PC-9 (cell line): ENCODE data around the gene TBCE. TPM values are rescaled to one million over a fixed set of nuclear protein-coding genes. Genes with fewer than 3 reads are reported as not detected.

Experiments used
- BruUV-seq: library from RNA; stranded (reverse); fragments of 400-500 nt; replicated peaks from 2 replicates; lab custom pipeline; 2021; lab: Mats Ljungman, UMichigan
- CTCF ChIA-PET: fragments of 300-600 bp; sonication (Branson Sonifier 250); formaldehyde crosslinking; loops from one replicate; lab custom pipeline; 2022; ENCODE audit warnings: antibody characterized with exemption; lab: Charles Lee
- POLR2A ChIA-PET: fragments of 300-600 bp; sonication (Branson Sonifier 250); formaldehyde crosslinking; loops from one replicate; lab custom pipeline; 2022; ENCODE audit warnings: antibody characterized with exemption; ENCODE audit not compliant: unreplicated experiment; lab: Charles Lee
- DNase-seq, 2 experiments: peaks; one replicate each; pipeline versions ENCODE4 v3.0.0 to v3.0.0-alpha.2; 2015 to 2022; ENCODE audit warnings: mixed read lengths in 1 of 2
- H2AFZ ChIP-seq: fragments of 200-600 bp; sonication (generic); 2 replicates; pipeline ENCODE4 v1.8.1; 2017; ENCODE audit warnings: antibody characterized with exemption
- H3F3A ChIP-seq: fragments of 200-600 bp; sonication (generic); 2 replicates; pipeline ENCODE4 v1.8.1; 2017; ENCODE audit warnings: antibody characterized with exemption, mild to moderate bottlenecking, low read depth; ENCODE audit not compliant: insufficient read depth
- H3K27ac ChIP-seq: fragments of 200-600 bp; sonication (generic); 2 replicates; pipeline ENCODE4 v1.6.1; 2016; ENCODE audit warnings: mixed run types
- H3K27me3 ChIP-seq: fragments of 200-600 bp; sonication (generic); 2 replicates; pipeline ENCODE4 v1.6.1; 2016; ENCODE audit warnings: low read depth, mixed run types; ENCODE audit not compliant: insufficient read depth
- H3K36me3 ChIP-seq: fragments of 200-600 bp; sonication (generic); 2 replicates; pipeline ENCODE4 v1.6.1; 2016; ENCODE audit warnings: low read depth, mixed run types
- H3K4me1 ChIP-seq: fragments of 200-600 bp; sonication (generic); replicated peaks from 2 replicates; pipeline ENCODE4 v1.6.1; 2016; ENCODE audit warnings: mixed run types; ENCODE audit not compliant: insufficient read depth
- H3K4me2 ChIP-seq: fragments of 200-600 bp; sonication (generic); 2 replicates; pipeline ENCODE4 v1.6.1; 2017; ENCODE audit warnings: mixed run types
- H3K4me3 ChIP-seq: fragments of 200-600 bp; sonication (generic); 2 replicates; pipeline ENCODE4 v1.6.1; 2016; ENCODE audit warnings: mixed run types
- H3K79me2 ChIP-seq: fragments of 200-600 bp; sonication (generic); 2 replicates; pipeline ENCODE4 v1.6.1; 2017; ENCODE audit warnings: low read depth, mixed run types
- H3K9me2 ChIP-seq: fragments of 200-600 bp; sonication (generic); 2 replicates; pipeline ENCODE4 v1.8.1; 2017; ENCODE audit warnings: mild to moderate bottlenecking; ENCODE audit not compliant: insufficient read depth
- H3K9me3 ChIP-seq: fragments of 200-600 bp; sonication (generic); 2 replicates; pipeline ENCODE4 v1.8.1; 2016; ENCODE audit warnings: low read depth; ENCODE audit not compliant: insufficient read depth
- H4K20me1 ChIP-seq: fragments of 200-600 bp; sonication (generic); 2 replicates; pipeline ENCODE4 v1.8.1; 2017; ENCODE audit not compliant: insufficient read depth
- CTCF ChIP-seq: fragments of 200-600 bp; sonication (generic); conservative IDR thresholded peaks from 2 replicates; pipeline ENCODE4 v1.6.1; 2017; ENCODE audit warnings: mixed run types, antibody characterized with exemption, mild to moderate bottlenecking, moderate library complexity
- EZH2 ChIP-seq: fragments of 200-600 bp; sonication (generic); IDR thresholded peaks from 2 replicates; pipeline ENCODE4 v1.8.0; 2017; ENCODE audit warnings: antibody characterized with exemption, low read depth
- intact Hi-C: fragments of 100-400 bp; cut with micrococcal nuclease; formaldehyde crosslinking; loops from one replicate; pipeline ENCODE4 v1.10.0; 2022; ENCODE audit not compliant: unreplicated experiment
- total RNA-seq: library from RNA; stranded (reverse); gene quantifications from 2 replicates; pipeline ENCODE4 v1.2.3, GENCODE V29; 2021

The TBCE gene
- total RNA-seq, 1 experiment from 2014 or later = 18.9 TPM

DNA sequence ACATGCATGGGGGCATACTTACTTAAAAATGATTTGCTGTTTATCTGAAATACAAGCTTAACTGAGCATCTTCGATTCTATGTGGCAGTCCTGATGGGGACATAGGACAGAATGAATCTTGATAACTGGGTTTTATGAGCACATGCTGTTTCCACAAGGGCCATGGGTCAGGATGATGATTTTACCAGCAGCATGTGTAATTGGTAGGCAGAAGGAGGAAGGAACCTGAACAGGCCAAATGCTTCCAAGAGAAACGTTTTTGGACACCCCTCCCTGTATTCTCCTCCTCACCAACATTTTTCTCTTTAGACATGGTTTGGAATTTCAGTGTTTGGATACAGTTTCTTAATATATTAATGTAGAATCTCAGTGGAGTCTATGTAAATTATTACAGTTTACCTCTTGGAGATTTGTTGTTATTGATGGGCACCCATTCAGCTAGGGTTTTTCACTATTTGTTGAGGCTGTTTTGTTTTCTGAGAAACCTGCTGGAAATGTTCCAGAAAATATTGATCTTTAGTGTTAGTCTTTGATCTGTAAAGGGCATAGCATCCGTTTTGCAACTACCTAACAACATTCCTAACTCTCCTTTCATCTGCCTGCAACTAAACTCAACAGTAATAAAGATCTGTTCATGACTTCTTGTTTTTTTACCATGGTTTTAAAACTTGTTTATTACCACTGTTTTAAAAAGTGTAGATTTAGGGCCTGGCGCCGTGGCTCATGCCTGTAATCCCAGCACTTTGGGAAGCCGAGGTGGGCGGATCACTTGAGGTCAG is 42.0 kb downstream of the TBCE start:
- CTCF ChIA-PET = interaction anchor here (0.7 to 1.0 kb wide), 3 partner anchors 335 to 1146 kb away, joined by 3 to 9 read pairs (median 3); no protein-coding TSS in a partner anchor
- TF ChIP-seq EZH2 (no peak), CTCF (no peak)
- Histone ChIP-seq H3K4me2 (no peak overlapping the region), H3K4me1 (peaks cover 4% of the 10 kb centered on the region), H3K27ac (no peak overlapping the region), H2AFZ (no peak overlapping the region), H3F3A (peaks cover 22% of the 10 kb centered on the region; the same call in 1 of the 2 replicates), H3K36me3 (no peaks in the 10 kb centered on the region), H3K4me3 (no peak overlapping the region), H3K79me2 (no peaks in the 10 kb centered on the region), H4K20me1 (no peaks in the 10 kb centered on the region), H3K9me3 (no peaks in the 10 kb centered on the region), H3K9me2 (no peaks in the 10 kb centered on the region), H3K27me3 (no peaks in the 10 kb centered on the region)
- POLR2A ChIA-PET = interaction anchor here (0.7 kb wide), 1 partner anchor 41 kb away, joined by 4 read pairs; no protein-coding TSS in a partner anchor
- no TSS peak for BruUV-seq
- no peak for DNase-seq
- intact Hi-C loops = no loop called here

- BruUV-seq = no TSS peak
- Histone ChIP-seq H4K20me1 (no peaks in the 10 kb centered on the region), H3K4me2 (no peak overlapping the region), H3F3A (peaks cover 26% of the 10 kb centered on the region), H3K9me2 (no peaks in the 10 kb centered on the region), H3K36me3 (no peaks in the 10 kb centered on the region), H3K4me1 (no peaks in the 10 kb centered on the region), H3K27me3 (no peaks in the 10 kb centered on the region), H3K27ac (no peak overlapping the region), H2AFZ (no peak overlapping the region), H3K9me3 (no peaks in the 10 kb centered on the region), H3K79me2 (no peaks in the 10 kb centered on the region), H3K4me3 (no peak overlapping the region)
- no peak for DNase-seq
- CTCF ChIA-PET = no interaction called here
- intact Hi-C loops = no loop called here
- POLR2A ChIA-PET = no interaction called here
- TF ChIP-seq EZH2 (no peak), CTCF (no peak)
Measured at GRCh38 chr1:235410467-235410866, 43.2 kb downstream of the TBCE start.

DNA sequence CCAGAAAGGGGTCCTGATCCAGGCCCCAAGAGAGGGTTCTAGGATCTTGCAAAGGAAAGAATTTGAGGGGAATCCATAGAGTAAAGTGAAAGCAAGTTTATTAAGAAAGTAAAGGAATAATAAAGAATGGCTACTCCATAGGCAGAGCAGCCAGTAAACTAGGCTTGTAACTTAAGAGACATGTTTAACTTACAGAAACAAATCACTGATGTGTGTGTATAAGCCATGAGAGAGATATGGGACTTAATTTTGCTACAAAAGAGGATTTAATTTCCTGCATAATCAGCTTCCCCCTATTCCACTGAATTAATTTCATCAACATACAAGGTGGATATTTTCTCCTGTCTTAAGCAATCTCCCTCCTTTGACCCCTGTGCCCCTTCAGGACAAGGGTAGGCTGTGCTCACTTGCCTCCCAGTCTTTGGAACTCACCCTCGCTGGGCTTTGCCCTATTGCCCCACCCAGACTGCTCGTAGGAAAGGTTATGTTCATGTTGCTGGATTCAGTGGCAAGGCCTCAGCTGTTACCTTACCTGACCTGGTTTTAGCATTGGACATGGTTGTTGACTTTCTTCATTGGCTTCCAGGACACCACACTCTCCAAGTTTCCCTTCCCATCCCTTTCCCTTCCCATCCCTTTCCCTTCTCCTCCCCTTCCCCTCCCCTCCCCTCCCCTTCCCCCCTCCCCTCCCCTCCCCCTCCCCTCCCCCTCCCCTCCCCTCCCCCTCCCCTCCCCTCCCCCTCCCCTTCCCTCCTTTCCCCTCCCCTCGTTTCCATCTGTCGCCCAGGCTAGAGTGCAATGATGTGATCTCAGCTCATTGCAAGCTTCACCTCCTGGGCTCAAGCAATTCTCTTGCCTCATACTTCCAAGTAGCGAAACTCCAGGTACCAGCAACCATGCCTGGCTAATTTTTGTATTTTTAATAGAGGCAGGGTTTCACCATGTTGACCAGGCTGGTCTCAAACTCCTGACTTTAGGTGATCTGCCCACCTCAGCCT is 44.6 kb downstream of the TBCE start:
- Histone ChIP-seq H3K36me3 (no peaks in the 10 kb centered on the region), H3K9me3 (no peaks in the 10 kb centered on the region), H3K4me3 (no peak overlapping the region), H3K79me2 (no peaks in the 10 kb centered on the region), H2AFZ (no peak overlapping the region), H3K9me2 (no peaks in the 10 kb centered on the region), H3K4me1 (0 out of 2 replicates have a peak, but pooled peaks cover 4% of the 10 kb centered on the region), H3F3A (peaks cover 35% of the 10 kb centered on the region), H3K4me2 (no peak overlapping the region), H3K27me3 (no peaks in the 10 kb centered on the region), H4K20me1 (no peaks in the 10 kb centered on the region), H3K27ac (peak overlapping the region; percentile 10; the same call in 1 of the 2 replicates)
- peak in 1 of 2 experiments; percentile 40 for DNase-seq
- TF ChIP-seq CTCF (no peak), EZH2 (no peak)
- intact Hi-C loops = no loop called here
- POLR2A ChIA-PET = no interaction called here
- CTCF ChIA-PET = interaction anchor here (0.7 kb wide), 1 partner anchor 196 kb away, joined by 3 read pairs; no protein-coding TSS in a partner anchor
- BruUV-seq = no TSS peak
